ENCODE data around the gene TFDP2.

The TFDP2 gene

DNA sequence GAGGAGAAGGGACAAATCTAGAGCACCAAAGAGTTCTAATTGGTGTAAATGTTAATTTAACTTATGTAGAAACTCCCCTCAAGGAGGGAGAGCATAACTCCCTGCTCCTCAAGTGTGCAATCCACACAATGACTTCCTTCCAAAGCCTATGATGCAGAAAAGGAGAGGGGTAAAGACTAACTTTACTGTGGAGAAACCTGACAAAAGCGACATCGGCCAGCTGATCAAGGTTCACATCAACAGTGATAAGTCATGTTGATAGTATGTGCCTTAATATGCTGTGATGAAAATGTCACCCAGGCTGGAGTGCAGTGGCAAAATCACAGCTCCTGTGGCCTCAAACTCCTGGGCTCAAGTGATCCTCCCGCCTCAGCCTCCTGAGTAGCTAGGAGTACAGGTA is 76.5 kb downstream of the TFDP2 start:
- ATAC-seq = no peak

DNA sequence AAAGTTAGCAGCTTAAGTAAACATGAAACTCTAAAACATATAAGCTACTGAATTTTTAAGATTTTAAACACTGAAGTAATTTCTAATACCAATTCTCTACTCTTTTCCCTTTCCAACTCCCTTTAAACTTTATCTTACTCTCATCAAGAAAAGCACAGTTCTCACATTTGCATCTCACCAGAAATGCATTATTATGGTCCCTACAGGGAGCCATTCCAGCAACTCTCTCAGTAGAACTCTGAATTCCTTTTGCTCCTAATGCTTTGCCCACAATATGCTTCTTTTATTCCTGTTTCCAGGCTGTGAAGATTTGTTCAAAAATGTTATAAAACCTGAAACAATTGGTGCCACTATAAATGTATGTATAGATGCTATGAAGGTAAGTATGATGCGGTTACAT is 83.4 kb downstream of the TFDP2 start:
- no peak for ATAC-seq

DNA sequence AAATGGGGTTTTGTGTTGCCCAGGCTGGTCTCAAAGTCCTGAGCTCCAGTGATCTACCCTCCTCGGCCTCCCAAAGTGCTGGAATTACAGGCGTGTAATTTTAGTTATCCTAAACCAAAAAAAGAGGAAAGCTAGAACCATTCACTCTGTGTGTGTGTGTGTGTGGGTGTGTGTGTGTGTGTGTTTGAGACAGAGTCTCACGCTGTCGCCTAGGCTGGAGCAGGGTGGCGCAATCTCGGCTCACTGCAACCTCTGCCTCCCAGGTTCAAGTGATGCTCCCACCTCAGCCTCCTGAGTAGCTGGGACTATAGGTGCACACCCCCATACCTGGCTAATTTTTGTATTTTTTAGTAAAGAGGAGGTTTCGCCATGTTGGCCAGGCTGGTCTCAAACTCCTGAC is 84.0 kb downstream of the TFDP2 start:
- no peak for ATAC-seq

DNA sequence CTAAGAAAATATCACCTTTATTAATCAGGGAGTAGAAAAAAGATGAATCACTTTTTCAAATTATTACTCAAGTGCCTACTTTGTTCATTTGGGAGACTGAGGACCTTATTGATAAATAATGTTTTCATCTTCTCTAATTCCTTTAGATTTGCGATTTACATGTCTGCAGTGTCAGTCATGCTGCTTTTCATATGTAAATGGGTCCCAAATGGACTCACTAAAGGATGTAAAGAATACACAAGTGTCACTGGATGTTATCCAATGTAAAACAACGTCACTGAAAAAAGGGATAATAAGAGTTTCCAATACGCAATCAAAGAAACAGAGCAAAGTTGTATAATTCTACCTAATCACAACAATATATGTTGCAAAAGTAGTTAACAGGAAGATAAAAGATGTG is 84.9 kb downstream of the TFDP2 start:
- ATAC-seq = no peak

DNA sequence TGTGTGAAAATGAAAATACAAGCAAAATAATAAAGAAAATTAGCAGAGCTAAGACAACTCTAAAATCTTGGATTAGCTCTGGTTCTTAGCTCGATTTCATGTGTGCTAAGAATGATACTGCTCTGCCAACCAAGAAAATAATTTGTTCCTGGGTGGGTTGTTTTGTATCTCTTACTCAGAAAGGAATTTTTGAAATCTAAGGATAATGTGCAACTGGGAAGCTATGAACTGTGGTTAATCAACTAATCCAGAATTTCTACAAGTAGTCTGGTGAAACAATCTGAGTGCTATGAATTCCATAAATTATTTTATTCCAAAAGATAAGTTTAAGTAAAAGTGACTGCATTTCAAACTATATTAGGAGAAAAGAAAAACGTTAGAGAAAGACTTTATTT is 92.0 kb downstream of the TFDP2 start:
- ATAC-seq = no peak

DNA sequence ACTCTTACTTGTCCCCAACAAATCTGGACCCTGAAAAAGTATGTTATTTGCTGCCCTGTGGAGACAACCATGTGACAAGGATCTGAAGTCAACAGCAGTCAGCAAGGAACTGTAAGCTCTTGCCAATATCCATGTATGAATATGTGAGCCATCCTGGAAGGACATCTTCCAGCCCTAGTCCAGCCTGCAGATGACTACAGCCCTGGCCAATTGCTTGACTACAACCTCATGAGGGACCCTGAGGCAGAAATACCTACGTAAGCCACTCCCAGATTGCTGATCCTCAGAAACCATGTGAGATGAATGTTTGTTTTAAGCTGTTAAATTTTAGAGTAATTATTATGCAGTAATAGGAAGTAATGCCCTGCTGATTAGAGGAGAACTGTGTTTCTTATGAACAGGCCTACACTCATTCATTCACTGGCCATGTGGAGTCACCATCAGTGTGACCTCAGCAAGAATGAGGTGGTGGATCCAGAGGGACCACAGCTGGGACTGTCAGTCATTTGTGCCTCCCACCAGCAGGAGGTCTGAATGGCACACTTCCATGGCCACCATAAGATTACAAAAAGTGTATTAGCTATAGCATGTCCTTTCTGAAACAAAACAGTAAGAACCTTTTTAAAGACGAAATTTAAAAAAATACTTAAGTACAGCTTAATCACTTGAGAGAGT is 92.6 kb downstream of the TFDP2 start:
- no peak for ATAC-seq

DNA sequence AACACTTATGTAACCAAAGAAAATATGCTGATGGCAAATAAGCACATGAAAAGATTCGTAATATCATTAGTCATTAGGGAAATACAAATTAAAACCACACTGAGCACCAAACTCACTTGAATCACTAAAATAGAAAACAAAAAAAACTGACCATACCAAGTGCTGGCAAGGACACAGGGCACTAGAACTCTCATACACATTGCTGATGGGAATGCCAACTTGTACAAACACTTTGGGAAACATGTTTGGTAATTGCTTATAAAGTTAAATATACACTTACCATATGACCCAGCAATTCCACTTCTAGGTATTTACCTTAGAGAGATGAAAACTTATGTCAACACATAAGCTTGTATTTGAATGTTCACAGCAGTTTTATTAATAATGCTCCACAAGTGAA is 95.5 kb downstream of the TFDP2 start:
- no peak for ATAC-seq

DNA sequence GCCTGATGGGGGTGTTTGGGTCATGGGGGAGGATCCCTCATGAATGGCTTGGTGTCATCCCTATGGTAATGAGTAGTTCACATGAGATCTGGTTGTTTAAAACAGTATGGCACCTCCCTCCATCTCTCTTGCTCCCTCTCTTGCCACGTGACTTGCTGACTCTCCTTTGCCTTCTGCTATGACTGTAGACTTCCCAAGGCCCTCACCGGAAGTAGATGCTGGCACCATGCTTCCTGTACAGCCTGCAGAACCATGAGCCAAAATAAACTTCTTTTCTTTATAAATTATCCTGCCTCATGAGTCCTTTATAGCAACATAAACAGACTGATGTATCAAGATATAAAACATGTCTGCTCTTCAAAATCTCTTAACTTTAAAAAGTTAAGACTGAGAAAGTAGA is 96.1 kb downstream of the TFDP2 start:
- no peak for ATAC-seq

DNA sequence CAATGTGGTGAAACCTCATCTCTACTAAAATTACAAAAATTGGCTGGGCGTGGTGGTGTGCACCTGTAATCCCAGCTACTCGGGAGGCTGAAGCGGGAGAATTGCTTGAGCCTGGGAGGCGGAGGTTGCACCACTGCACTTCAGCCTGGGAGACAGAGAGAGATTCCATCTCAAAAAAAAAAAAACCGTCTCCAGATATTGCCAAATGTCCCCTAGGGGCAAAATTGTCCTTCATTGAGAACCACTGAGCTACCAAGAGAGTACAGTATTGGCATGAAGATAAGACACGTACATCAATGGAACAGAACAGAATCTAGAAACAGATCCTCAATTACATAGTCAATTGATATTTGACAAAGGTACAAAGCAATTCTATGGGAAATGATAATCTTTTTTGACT is 98.0 kb downstream of the TFDP2 start:
- no peak for ATAC-seq

DNA sequence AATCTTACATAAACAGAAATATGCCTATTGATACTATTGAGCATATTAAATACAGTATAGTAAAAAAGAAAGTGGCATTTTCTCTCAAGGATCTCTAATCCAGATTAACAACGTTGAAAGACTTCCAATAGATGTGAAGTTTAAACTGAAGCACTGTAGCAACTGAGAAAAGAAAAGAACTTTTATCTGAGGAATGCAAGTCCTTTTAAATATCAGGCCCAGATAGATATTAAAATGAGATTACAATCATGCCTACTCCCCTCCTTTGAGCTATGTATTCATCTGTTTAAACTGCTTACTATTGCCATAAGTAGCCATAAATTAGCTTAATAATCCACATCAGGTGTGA is 102.3 kb downstream of the TFDP2 start:
- no peak for ATAC-seq

DNA sequence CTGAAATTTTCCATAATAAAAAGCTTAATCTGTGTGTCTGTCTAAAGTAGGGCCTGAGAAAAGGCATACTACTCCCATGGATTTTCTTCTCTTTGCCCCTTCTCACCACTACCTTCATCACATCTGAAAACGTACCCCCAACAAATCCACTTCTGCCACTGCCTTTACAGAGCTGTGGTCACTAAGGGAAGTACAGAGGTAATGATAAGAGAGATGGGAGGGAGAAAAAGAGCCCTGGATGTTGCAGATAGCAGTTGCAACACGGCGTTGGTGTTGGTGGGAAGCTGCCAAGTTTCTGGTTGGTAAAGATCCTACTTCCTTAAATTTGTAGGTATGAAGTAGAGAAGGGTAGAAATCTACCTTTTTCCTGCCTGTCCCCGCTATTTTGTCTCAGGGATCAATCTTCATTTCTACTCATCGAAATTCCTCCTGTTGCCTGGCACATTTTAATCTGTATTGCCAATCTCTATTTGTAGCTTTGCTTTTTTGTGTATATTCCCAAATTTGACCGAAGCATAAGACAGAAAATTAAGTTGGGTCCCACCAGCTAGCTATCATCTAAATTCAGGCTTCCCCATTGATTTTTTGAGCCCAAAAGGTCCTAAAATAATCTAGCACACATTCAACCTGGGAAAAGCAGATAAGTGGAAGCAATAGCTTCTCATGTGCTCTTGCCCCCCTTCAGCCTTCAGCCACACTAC is 102.9 kb downstream of the TFDP2 start:
- ATAC-seq = no peak

DNA sequence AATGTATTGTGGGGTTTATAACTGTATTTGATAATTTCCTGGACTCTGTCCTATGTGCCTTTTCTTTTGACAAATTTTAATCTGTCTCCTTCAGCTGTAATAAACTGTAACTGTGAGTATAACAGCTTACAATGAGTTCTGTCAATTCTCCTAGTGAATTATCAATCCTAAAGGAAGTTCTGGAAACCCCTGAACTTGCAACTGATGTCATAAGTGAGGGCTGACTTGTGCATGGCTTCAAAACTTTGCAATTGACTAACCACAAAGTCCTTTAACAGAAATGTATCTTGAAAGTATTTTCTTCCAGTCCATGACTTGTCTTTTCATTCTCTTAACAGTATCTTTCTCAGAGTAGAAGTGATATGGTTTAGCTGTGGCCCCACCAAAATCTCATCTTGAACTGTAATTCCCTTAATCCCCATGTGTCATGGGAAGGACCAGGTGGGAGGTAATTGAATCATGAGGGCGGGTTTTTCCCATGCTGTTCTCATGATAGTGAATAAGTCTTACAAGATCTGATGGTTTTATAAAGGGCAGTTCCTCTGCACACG is 108.3 kb downstream of the TFDP2 start:
- ATAC-seq = no peak

DNA sequence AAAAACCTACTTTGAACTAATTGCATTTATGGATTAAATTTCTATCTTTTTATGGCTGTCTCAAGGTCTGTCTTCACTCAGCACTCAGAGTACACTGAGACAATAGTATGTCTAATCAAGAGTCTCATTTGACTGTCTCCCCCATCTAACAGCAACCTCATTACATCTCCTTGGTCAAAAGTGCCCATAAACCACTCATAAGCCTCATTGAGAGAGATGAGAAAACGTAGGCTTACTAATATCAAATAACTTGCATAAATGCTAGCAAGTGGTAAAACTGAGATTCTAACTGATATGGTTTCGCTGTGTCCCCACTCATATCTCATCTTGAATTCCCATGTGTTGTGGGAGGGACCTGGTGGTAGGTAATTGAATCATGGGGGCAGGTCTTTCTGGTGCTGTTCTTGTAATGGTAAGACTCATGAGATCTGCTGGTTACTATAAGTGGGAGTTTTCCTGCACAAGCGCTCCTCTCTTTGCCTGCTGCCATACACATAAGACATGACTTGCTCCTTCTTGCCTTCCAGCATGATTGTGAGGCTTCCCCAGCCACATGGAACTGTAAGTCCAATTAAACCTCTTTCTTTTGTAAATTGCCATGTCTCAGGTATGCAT is 113.9 kb downstream of the TFDP2 start:
- peak in 1 of 2 donors; percentile 41 for ATAC-seq

DNA sequence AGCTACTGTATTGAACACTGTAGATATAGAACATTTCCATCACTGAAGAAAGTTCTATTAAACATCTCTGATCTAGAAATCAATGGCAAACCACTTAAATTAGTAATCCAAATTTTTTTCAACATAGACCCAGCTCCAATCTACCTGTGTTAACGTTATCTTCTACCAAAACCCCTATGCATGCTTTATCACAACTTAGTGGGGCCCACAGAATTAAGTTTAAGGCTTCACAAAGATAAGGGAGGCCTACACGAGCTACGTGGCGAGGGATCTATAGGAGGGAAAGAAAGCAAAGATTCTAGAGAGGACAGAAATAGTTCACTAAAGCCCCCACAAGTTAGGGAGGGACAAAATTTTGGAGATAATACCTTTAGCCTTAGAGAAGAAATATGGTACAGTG is 116.1 kb downstream of the TFDP2 start:
- ATAC-seq = no peak

DNA sequence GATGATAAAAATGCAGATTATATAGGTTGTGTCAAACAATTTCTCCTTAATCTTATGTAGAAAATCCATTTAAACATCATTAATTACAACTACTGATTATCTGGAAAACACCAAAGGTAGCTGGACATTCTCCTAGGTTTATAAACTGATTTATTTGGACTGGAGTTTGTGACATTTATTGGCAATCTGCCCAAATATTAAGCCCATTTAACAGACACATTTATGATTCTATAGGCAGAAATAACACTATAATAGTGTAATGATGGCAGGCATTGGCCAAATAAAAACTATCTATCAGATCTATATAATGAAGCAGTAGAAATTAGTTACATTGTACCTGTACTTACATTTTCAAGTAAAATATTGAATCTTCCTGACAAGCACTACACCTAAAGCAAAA is 117.8 kb downstream of the TFDP2 start:
- no peak for ATAC-seq

DNA sequence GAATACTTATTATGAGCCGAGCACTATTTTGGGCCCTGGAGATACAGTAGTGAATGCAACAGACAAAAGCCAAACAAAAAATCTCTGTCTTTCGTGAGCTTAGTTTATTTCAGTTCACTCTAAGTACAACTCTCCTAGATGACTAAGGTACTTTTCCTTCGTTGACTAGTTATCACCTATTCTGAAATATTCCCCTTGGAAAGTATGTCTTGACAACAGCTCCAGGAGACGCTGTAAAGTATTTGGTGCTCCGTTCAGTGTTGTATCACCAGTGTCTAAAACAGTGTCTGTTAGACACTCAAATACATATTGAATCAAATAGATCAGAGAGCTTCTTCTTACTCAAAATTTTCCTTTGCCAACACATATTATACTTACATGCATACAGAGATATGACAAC is 119.6 kb downstream of the TFDP2 start:
- no peak for ATAC-seq

DNA sequence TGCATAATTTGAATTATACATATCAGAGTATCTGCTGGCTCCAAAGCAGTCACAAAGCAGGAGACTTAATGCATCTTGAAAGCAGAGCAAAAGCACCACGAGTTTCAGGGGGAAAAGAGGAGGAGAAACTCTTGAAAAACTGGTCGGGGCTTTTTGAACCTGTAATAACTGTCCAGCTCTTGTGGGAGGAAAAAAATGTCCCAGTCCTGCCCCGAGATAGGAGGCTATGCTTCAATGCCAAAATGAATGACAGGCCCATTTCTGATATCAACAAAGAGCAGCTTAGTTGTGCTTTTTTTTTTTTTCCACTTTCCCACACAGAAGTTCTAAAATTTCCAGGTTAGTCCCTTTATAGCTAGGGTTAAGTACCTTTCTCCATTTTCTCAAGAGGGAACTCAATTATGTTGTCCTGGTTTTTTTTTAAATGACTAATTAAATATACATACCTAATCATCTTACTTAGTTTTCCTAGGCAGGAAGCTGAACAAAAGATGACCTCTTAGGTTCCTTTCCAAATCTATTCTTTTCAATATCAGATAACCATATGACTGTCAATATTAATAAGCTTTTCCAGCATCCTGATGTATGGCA is 120.2 kb downstream of the TFDP2 start:
- ATAC-seq = no peak

DNA sequence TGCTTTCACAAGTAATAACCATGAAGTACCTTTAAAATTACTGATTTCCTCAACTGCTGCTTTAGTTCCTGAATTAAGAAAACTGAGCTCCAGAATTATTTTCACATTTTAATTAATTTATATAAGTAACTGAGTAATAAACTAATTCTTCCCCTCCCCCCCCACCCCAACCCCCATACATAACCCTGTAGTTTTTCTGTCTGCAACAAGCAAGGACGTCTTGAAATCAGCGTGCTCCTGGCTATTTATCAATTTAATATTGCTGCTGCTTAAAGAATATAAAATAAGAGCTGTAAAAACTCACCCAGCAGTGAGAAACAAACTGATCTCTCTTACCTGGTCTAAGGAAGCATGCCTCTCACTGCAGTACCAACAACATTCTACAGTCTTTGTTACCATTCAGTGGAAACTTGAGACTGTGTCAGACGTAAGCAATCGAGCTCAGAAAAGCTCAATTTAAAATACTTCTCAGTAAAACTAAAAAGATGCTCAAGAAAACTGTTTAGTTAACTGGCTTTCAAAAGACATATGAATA is 121.0 kb downstream of the TFDP2 start:
- ATAC-seq = peak in 1 of 2 donors; percentile 58

DNA sequence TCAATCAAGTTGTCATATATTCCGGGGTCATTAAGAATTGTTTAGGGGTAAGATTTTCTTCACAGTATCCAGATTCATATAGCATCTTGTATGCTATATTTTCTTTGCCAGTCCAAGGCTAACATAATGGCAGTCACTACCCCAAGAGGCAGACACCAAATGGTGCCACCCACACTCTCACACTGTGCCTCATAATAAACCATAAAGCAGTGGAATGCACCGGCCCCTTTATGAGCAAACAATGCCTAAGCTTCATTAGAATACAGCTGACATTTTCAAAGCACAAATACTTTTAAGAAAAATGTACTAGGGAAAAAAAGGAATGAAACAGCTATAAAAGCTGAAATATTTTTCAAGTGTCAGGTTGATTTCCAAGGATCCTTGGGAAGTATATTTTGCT is 121.6 kb downstream of the TFDP2 start:
- peak; percentile 74 to 93 for ATAC-seq

DNA sequence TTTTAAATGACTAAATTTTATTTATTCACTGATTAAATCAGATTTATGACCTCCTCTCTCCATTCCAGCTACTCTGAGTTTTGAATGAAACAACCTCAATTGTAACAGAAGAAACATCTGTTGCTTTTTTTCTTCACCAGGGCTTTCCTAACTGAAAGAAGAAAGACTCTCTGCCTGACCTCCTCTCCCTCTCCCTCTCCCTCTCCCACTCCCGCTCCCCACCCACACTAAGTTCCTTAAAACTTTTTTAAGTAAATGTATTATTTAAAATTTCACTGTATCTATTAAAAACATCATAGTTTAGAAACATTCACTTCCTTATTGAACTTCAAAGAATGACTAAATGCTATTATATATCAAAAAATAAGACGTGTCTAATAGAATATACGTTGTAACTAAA is 122.0 kb downstream of the TFDP2 start:
- no peak for ATAC-seq

DNA sequence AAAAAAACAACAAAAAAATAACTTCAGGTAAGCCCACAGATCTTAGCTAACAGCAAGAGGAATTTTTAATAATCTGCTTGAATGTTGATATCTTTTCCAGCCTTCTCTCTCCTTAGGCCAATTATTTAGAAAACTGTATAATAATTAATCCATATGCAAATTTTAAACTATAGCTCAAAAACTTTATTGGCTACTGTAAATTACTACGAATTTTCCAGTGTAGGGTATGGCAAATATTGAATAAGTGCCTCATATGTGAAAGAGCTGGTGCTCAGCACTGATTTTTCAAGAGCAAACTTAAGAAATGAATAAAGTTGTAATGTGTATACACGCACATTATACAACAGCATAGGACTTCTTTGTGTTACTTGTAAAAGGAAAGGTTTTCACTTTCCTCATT is 123.0 kb downstream of the TFDP2 start:
- ATAC-seq = no peak

DNA sequence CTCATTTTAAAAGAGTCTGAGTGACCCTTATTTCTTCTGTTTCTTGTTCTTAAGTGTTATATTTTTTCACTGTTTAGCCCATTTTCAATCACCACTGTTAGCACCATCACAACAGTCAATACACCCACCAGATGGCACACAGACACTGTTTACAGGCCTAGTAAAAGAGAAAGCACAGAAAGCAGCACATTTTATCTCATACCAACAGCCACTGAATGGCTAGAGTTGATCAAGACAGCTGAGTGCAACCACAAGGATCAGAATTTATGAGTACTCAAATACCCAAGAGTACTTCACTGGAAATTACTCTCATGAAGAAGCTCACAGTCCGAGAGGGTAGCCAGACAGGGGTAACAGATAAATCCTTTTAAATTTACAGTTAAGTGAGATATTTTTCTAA is 127.0 kb downstream of the TFDP2 start:
- ATAC-seq = no peak

DNA sequence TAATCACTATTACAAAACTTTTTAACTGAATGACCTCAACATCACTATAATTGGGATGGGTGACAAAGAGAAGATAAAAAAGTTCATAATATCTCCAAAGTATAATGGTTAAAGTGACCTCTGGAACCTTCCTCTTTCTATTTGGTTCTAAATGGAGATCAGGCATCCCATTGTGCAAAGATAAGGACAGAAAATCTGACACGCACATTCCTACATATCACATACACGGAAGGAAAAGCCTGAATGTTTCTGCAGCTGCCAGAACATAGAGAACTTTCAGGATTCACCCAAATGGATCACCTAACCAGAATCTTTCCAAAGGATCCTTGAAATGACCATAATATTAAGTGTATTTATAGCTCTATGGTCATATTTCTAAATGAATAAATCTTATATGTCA is 128.2 kb downstream of the TFDP2 start:
- ATAC-seq = no peak

Data from activated CD4-positive, CD25-positive, alpha-beta regulatory T cell treated with anti-CD3 and anti-CD28 coated beads, Interleukin-2, amount 50 U/mL, for 24 hours (primary cell).